GM19351 (cell line): ENCODE measurements around the gene NTMT1.
"Not testable (repeated sequence)": the region's sequence is repeated elsewhere in the genome, so short reads cannot be mapped to it uniquely, and the experiment has no call there.

Experiments
- ATAC-seq: cut with Tn5 transposase; IDR thresholded peaks from one replicate; pipeline ENCODE4 v1.9.1; 2021; ENCODE audit warnings: mild to moderate bottlenecking, moderate library complexity; ENCODE audit not compliant: unreplicated experiment

Gene NTMT1, protein sequence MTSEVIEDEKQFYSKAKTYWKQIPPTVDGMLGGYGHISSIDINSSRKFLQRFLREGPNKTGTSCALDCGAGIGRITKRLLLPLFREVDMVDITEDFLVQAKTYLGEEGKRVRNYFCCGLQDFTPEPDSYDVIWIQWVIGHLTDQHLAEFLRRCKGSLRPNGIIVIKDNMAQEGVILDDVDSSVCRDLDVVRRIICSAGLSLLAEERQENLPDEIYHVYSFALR

DNA sequence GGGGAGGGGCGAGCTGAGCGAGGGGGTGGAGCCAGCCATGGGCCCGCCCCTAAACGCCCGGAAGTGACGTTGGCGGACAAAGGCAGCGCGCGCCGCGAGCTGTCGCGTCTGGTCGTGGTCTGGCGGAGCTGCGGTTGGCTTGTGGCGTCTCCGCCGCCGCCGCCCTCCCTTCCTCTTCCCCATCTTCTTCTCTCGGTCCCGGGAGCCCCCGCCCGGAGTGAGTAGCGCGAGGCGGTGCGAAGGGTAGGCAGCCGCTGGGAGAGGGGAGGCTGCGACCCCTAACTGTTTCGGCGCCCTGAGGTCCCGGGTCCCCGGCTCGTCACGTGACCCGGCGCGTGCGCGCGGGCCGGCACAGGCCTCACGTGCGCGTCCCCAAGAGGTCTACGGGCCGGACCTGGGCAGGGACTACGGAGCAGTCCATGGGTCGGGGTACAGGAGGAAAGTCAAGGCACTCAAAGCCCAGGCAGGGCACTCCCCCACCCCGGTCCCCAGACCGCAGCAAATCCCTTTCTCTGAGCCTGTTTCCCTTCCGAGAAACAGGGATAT lies at the start of gene NTMT1:
NTMT1 (plus strand) TSS at position 85 of the 546 bp plus-strand sequence. CDS start 6,541 bp downstream, outside the sequence.
- ATAC-seq: peak; percentile 84

DNA sequence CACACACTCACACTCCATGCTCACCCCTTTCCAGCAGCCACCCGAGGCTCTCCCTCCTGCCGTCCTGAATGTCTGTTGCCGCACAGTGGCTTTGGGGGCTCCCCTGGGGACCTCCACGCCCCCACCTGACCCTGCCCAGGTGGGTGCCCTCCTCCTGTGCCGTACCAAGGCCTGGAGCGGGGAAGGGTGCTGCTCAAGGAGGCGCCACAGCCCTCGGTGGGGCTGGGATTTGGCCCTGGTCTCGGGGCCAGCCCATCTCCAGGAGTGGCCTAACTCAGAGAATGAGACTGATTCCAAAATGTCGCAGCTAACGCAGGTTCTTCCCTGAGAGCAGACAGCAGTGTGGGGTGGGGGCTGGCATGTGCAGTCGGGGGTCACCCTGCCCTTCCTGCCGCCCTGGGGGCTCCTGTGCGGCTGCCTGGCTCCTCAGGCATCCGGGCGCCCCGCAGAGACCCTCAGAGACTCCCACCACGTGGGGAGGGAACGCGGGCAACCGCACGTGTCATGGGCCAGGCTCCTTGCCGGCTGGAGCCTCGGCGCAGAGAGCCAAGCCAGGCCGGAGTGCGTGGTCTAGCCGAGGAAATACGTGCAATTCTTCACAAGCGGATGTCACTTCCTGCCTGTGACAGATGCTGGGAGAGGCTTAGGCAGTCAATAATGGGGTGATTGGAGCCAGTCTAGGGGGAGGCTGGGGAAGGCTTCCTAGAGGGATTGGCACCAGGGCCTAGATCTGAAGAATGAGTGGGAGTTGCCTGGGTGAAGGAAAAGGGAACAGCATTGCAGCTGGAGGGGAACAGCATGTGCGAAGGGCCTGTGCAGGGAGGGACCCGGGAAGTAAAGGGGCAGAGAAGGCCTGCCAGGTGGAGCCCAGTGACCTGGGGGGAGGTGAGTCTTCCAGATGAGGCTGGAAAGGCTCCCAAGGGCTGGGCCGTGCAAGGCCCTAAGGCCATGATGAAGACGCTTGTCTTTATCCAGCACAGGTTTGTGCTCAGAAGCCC lies 49.1 kb upstream of the NTMT1 start:
- ATAC-seq: no peak

DNA sequence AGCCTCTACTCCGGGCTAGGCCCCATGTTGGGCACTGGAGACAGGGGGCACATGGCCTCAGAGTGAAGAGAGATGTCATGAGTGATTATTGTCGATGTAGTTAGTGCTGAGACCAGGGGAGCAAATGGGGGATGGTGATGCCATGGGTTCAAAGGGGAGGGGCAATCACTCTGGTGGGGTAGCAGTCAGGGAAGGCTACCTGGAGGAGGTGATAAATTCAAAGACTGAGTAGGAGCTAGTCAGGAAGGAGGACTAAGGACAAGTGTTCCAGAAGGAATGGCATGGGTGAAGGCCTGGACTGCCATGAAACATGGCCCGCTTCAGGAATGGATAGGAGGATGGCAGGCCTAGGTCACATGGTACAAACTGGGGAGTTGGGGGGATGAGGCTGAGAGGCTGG lies 46.7 kb upstream of the NTMT1 start:
- no peak for ATAC-seq

DNA sequence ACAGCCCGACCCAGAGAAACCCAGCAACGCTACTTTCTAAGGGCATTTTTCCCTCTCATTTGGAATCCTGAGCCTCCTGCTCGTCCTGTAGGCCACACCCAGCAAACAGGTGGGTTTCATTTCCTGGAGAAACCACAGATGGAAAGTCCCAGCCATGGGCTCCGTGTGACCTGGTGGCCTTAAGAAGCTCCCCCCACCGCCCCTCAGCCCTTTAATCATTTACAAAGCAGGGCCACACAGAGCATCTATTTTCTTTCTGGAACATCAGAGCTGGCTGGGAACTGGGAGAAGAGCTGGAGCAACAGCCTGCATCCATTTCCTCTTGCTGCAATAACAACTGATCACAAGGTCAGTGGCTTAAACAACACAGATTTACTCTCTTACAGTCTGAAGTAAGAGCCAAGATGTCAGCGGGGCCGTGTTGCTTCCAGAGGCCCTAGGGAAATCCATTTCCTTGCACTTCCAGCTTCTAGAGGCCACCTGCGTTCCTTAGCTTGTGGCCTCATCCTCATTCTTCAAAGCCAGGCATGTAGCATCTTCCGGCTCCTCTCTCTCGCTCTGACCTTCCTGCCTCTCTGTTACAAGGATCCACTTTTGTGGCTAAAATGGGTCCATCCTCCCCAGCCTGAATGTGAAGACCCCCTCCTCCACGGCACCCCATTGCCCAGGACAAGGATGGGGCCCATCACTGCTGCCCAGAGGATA lies 45.6 kb upstream of the NTMT1 start:
- no peak for ATAC-seq

DNA sequence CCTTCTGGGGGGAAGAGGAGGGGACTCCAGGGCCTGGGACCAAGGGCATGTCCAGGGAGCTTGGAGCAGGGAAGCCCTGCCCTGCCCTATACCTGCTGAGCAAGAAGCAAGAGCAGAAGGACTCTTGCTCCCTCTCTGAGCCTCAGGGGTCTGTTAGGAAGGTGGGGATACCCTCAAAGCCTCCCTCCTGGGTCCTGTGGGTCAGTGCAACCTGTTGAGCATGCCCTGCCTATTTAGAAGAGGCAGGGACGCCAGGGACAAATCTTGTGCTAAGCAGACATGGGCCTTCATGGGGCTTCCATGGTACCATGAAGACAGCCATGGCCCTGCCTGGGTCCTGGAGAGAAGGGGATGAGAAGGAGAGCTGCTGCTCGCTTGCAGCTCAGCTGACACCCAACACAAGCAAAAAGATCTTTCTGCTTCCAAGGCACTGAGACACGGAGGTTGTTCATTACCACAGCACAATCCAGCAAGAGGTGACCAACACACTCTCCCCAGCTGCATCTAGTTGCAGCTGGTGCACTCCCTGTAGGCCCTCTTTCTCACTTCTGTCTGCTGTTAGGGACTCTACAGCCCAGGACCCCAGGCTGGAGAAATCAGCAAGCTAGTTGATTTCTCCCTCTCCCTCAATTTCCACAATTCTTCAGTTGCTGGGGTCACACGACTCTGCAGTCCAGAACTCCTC lies 44.3 kb upstream of the NTMT1 start:
- no peak for ATAC-seq

DNA sequence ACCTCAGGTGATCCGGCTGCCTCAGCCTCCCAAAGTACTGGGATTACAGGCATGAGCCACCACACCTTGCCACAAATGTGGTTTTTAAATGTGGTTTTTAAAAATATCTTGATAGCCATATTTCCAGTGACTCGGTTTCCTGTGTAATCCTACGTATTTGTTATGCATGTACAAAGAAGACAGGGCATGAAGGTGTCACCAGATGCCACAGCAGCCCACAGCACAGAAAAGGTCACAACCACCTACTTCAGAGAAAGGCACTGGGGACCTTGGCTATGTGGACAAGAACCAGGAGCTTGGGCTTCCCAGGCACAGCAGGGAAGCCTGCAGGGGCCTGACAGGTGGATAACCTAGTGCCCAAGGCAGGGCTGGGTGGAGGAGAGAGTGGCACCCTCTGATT lies 43.1 kb upstream of the NTMT1 start:
- no peak for ATAC-seq

DNA sequence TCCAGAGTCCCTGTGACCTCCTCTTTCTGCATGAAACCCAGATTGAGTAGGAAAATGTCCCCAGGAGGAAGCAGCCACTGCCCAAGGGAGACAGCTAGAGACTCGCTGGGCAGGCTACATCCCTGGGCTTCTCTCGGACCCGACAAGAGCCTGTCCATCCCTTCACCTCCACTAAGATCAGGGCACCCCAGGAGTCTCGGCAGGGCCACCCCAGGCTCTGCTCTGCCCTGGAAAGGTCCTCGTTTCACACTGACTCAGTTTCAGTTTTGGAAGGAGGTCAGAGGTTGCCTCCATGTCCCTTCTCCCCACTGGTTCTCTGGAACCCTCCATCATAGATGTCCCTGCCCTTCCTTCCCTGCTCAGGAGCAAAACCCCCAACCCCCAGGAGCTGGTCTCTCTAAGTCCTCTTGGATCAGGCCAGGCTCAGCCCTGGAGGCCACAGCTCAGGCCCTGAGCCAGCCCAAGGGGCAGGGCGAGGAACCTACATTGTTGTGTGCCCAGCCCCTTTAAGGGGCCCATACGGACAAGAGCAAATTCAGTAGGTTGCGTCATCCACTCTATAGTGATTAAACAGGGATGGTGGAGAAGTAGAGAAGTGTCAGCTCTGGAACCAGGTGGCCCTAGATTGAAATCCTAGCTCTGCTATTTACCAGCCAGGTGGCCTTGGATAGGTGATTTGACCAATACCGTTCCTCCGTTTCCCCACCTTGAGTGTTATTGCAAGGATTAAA lies 42.5 kb upstream of the NTMT1 start:
- ATAC-seq: no peak

DNA sequence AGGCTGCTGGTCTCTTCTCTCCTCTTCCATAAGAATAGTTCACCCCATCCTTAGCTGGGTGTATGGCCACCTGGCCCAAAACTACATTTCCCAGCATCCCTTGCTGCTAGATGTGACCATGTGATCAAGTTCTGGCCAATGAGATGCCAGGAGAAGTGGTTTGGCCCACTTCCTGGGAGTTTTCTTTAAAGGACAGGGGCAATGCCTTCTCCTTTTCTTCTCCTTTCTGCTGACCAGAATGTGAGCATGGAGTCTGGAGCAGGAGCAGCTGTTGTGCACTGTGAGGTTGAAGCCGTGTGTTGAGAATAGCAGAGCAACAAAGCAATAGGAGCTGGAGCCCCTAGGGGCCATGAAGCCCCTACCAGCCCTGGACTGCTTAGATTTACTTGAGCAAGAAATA lies 41.8 kb upstream of the NTMT1 start:
- no peak for ATAC-seq

DNA sequence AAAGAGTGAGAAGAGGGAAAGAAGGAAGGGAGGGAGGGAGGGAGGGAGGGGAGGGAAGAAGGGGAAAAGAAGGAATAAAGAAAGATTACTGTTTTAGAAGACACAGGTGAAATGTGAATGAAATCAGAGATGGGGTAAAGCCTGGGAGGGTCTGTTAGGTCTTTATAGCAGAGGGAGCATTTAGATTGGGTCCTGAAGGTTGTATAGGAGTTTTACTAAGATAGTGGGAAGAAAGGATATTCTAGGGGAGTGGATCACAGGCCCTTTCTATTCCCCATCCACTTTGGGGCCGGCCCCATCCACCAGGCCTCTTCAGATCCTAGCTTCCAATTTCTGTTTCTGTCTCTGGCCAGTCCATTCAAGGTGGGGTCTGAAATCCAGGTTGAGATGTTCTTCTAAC lies 40.6 kb upstream of the NTMT1 start:
- no peak for ATAC-seq

DNA sequence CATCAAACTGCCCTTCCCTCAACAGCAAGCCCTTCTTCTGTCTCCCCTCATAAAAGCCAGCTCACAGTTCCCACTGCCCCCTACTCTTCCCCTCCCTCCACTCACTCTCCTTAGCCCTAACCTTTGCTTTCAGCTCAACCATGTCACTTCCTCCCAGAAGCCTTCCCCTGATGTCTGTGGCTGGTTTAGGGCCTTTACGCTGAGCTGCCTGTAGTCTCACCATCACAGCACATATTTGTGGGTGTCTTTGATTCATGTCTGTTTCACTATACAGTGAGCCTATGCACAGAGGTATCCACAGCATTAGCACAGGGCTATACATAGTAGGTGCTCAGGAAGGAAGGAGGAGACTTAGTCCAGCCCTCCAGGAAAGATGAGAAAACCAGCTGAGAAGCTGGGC lies 39.7 kb upstream of the NTMT1 start:
- no peak for ATAC-seq

DNA sequence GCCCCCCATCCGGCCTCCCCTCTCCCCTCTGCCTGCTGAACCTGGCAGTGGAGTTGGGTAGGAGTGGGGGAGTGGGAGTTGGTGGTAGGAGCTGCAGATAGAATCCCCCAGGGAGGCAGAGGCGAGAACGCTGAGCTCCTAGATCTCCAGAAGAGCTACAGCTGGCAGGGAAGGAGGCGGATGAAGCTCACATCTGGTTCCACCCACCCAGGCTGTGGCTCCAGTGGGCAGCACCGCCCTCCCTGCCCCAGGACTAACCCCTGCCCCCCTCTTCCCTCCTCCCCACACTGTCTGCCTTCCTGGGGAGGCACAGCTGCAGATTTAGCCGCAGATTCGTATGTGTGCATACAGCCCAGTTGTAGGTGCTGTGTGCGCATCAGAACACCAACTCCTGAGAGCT lies 39.3 kb upstream of the NTMT1 start:
- no peak for ATAC-seq

DNA sequence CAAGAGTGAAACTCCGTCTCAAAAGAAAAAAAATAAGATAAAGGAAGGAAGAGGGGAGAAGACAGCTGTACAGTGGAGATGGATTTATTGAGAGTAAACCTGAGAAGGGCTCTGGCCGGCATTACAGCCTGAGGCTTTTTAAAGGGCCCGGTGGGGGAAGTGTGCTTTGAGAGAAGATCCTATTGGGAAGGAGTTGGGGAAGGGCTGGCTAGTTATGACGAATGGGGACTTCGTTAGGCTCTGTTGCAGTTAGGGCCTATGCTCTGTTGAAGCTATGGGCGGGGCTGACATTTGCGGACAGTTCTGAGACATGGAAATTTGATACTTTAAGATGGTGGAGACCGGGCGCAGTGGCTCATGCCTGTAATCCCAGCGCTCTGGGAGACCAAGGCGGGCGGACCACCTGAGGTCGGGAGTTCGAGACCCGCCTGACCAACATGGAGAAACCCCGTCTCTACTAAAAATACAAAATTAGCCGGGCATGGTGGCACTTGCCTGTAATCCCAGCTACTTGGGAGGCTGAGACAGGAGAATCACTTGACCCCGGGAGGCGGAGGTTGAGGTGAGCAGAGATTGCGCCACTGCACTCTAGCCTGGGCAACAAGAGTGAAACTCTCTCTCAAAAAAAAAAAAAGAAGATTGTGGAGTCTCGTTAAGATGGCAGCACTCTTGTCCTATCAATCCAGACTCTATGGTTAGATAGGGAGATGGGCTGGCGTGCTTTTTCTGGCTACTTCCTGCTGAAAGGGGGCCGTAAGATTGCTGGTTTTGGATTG lies 38.3 kb upstream of the NTMT1 start:
- ATAC-seq: no peak

DNA sequence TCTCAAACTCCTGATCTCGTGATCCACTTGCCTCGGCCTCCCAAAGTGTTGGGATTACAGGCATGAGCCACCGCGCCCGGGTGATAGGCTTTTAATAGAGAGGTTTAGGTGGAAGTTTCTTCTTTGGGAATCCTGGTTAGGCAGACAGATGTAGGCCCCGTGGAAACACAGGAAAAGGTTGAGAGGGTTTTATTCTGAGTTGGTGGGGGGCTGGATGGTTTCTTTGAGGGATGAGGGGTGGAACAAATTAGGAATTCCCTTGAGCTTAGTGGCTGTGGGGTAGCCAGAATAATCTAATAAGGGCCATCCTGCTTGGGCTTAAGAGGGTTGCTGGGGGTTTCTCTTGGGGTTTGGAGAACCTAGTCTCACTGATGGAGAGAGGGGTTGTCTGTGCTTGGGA lies 35.5 kb upstream of the NTMT1 start:
- no peak for ATAC-seq

DNA sequence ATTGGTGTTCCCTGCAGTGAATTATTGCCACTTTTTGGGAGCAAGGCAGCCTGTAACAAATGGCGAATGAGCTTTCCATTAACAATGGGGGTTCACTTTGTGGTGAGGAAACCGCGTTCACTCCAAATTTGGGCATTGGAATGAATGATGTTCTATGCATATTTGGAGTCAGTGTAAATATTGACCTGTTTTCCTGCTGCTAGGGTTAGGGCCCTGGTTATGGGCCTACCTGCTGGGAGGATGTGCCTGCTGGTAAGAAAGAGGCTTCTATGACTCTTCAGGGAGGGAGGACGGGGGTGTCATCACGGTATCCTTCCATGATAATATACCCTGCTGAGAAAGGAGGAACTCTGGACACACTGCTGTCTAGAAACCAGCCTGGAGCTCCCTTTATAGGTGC lies 34.0 kb upstream of the NTMT1 start:
- ATAC-seq: no peak

DNA sequence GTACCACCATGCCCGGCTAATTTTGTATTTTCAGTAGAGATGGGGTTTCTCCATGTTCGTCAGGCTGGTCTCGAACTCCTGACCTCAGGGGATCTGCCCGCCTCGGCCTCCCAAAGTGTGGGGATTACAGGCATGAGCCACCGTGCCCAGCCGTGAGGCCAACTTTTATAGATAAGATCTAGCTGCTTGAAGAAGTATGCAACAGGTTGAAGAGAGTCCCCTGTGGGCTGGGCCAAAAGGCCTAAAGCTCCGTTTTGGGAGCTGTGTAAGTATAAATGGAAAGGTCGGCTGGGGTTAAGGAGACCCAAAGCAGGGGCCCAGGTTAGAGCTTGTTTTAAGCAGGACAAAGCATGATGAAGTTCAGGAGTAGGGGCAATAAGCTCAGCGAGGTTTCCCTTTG lies 33.2 kb upstream of the NTMT1 start:
- not testable (repeated sequence) for ATAC-seq

DNA sequence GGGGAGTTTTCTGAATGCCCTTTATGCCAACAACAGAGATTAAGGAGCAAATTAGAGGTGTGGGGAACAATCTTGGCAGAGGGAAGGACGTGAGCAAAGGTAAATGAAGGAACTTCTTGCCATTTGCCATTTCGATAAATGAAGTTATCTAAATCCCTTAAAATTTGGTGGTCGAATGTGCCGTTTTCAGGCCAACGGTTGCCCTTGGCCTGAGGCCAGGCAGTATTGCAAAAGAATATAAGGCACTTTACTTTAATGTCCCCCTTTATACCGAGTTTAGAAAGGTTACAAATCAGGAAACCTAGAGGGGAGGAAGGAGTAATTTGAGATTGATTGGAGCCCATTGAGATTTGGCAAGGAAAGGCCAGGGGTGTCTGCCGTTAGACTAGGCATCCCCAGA lies 31.3 kb upstream of the NTMT1 start:
- ATAC-seq: no peak

DNA sequence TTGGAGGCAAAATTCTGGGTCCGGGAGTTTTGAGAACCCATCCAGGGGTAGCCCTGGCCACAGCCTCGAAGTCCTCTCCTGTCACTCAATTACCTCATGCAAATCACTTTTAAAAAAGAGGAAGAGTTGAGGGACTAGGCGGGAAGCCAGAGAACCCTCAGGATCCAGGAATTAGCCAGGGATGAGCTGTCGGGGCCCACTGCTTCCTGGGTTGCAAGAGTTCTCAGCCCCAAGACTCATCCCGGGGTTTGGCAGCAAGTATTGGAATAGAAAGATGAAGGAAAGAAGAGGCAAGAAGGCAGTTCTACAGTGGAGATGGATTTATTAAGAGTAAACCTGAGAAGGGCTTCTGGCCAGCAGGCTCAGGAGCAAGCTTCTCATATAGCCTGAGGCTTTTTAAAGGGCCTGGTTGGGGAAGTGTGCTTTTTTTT lies 30.6 kb upstream of the NTMT1 start:
- ATAC-seq: no peak

DNA sequence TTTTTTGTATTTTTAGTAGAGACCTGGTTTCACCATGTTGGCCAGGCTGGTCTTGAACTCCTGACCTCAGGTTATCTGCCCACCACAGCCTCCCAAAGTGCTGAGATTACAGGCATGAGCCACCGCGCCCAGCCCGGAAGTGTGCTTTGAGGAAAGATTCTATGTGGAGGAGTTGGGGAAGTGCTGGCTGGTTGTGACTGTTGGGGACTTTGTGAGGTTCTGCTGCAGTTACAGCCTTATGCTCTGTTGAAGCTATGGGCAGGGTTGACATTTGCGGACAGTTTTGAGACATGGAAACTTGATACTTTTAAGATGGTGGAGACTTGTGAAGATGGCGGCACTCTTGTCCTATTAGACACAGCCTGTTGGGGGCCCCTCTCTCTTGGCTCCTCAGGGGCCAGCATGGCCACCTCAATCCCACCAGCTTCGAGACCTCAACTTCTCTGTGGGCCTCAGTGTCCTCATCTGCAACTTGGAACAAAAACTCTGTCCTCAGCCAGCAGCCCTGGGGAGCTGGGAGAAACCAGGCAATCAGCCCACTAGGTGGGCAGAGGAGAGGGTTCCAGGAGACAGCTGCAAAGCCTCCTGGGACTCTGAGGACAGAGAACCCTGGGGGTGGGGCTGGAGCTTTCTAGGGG lies 29.9 kb upstream of the NTMT1 start:
- ATAC-seq: no peak
